ENCODE results near the gene EPRS1.
"Not testable (repeated sequence)": the region's sequence is repeated elsewhere in the genome, so short reads cannot be mapped to it uniquely, and the experiment has no call there.

The EPRS1 gene

DNA sequence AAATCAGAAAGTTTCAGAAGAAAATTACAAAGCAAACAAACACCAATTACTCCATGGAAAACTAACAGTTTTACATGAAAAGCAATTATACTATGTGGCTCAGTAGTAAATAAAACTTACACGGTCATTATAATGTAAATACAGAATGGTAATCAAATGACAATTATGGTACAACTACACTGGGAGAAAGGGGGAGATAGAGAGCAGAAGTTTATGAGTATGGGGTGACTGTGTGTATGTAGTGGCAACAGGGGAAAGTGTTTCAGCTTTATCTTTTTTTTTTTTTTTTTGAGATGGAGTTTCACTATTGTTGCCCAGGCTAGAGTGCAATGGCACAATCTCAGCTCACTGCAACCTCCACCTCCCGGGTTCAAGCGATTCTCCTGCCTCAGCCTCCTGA, 8.5 kb downstream of the EPRS1 start:
- not testable (repeated sequence) for DNase-seq

DNA sequence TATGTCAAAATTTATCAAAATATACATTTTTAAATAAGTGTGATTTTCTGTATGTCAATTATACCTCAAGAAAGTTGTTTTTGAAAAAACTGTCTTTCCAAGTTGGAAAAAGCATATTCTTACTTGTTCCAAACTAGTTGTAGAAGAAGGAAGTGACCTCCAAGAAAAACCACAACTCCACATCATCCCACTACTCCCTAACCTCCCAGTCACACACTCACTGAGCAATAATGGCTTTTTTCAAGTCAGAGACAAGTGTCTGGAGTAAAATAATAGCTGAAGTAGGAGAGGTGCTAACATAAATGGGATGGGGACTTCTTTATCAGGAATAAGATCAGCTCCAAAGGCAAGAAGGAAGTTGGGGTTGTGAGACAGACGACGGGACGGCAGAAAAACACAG, 13.4 kb downstream of the EPRS1 start:
- no peak for DNase-seq

DNA sequence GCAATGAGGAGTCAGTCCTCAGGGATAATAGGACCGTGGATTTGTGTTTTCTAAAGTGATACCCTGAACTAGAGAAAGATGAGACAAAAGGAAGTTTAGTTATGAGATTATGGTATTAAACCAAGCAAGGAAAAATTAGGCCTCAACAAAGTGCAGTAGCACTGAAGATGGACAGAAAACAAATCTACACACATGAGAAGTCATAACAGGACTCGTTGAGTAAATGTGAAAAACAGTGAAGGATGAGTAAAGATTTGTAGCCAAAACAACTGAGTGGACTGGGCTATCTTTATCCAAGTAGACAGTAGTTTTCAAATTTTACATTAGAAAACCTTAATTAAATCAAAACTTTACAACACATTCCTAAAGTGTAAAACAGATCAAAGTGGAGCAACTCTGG, 15.0 kb downstream of the EPRS1 start:
- DNase-seq, result no peak

DNA sequence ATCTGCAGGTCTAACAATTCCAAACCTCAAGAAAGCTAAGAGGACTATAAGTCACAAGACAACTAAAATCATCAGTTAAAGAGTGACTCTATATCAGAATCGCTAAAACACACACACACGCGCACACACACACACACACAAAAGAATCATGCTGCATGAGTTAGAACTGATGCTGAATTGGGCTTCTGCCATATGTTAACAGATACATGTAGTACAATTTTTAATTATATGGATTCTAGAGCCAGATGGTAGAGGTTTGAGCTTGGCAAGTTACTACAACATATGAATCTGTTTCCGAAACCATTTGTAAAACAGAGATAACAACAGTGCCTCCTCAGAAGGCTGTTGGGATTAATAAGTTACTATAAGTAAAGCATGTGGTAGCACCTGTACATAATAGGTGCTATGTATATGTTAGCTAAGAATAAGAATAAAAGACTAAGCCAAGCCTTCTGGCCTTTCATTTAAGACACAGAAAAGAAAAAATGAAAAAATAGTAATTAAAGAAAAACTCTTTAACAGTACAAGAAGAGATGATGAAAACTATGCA, 17.9 kb downstream of the EPRS1 start:
- no peak for DNase-seq

DNA sequence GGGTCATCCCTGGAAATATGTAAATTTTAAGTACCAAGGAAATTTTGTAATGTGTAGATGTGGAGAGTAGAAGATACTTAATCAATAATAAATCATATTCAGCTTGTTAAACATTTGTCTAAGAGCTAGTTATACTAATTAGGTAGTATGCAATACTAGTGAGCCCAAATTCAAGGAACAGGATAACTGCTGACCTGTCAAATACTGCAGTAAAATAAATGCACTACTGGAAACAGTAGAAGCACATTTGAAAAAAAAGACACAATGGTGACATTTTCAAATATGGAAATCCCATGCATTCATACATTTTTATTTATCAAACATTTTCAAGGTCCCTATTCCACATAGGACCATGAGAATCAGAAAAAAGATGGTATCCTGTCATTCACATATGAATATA, 27.2 kb downstream of the EPRS1 start:
- no peak for DNase-seq

DNA sequence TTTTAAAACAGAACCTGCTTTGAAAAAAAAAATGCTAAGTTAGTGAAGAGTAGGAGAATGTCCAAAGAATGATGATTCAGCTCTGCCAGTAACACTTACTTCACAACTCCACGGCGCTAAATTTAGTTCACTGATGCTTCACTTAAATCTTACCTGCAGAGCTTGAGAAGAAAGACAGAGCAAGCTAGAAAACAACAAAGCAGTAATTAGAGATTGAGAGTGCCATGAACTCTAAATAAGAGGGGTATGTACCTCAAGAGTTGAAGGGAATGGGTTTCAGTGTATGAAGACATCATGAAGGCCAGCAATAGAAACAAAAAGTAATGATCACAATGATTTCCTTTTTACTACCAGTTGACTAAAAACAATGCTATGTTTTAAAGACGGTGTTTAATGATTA, 32.8 kb downstream of the EPRS1 start:
- DNase-seq, result peak; percentile 8

DNA sequence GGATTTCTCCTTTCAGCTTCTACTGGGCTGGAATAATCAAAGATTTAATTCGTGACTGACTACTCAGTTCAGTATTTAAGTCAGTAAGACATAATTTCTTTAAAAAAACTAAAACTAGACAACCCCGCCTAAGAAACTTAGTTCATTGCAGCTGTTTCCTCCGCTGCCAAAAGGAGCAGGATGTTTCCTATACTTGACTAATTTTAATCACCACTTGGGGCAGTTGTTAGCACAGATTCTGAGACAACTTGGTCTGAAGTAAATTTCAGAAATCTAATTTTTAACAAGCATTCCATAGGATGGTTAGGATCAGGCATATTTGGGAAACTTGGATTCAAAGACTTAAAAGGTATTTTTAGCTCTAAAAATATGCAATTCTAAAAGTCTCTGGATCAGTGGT, 34.0 kb downstream of the EPRS1 start:
- no peak for DNase-seq

DNA sequence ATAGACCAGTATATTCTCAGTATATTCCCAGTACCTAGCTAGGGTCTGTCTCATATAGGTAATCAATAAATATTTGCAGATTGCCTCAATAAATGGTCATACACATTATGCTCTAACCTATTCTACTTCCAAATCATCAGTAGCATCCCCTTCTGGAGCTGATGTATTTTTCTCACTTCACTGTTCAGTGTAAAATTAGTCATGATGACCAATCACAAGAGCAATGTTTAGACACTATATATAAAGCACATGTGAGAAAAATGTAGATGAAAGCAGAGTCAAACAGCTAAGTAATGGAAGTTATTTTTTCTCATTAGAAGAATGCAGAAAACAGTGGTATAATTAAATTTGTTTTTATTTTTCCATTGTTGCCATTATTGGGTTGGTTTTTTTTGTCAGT, 34.7 kb downstream of the EPRS1 start:
- DNase-seq, result peak; percentile 8

DNA sequence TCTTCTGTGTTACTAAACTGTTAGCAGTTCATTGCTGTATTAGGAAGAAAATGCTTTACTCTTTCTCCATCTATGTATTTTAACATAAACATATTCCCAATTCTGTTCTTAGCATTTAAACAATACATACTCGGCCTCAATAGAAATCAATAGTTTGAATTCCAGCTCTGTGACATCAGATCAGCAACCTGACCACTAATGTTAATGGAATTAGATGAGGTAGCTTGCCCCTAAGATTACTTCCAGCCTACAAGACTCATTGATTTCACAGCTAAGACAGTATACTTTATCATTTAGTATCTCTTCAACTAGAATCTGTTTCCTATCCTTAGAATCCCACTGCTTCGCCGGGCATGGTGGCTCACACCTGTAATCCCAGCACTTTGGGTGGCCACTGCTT, 38.9 kb downstream of the EPRS1 start:
- DNase-seq, result peak; percentile 53

DNA sequence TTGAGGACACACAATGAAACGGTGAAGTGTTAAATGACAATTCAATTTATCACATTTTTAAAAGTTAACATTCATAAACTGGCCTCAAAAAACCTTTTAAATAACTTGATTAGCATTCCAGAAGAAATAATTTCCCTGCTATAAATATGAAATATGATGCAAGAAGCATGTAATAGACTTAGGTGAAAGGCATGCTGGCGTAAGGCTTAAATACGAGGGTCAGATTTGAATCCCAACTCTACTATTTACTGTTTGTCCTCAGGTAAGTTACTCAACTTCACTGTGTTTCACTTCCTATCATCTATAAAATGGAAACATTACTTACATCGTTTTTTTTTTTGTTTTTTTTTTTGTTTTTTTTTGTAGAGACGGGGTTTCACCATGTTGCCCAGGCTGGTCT, 40.8 kb downstream of the EPRS1 start:
- no peak for DNase-seq

DNA sequence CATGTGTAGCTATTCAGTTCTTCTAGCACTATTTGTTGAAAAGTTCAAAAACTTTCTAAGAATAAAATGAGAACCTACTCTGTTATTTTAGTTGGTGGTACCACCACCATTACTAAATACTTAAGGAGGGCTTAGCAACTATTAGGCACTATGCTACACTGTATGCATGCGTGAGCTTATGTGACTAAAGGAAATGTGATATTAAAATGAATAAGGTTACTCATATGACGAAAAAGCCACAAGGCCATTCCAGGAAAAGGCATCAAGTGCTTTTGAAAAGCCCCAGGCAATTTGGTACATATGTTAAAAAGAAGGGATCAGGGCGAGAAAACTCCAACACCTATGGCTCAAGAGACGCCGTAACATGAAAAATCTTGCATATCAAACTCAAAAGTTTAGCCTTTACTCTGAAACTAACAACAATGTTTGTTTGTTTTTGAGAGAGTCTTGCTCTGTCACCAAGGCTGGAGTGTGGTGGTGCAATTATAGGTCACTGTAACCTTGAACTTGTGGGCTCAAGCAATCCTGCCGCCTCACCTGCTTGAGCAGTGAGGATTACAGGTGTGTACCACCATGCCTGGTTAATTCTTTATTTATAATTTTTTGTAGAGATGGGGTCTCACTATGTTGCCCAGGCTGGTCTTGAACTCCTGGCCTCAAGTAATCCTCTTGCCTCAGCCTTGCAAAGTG, 42.5 kb downstream of the EPRS1 start:
- DNase-seq, result no peak

DNA sequence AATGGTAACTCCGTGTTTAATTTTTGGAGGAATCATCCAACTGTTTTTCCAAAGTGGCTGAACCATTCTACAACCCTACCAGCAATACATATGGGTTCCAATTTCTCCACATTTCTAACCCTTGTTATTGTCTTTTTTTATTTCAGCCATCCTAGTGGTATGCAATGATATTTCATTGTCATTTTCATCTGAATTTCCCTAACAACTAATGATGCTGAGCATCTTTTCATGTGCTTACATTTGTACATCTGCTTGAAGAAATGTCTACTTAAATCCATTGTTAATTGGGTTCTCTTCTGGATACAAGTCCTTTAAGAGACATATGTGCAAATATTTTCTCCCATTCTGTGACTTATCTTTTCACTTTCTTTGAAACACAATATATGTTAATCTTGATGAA, 43.3 kb downstream of the EPRS1 start:
- DNase-seq, result no peak

DNA sequence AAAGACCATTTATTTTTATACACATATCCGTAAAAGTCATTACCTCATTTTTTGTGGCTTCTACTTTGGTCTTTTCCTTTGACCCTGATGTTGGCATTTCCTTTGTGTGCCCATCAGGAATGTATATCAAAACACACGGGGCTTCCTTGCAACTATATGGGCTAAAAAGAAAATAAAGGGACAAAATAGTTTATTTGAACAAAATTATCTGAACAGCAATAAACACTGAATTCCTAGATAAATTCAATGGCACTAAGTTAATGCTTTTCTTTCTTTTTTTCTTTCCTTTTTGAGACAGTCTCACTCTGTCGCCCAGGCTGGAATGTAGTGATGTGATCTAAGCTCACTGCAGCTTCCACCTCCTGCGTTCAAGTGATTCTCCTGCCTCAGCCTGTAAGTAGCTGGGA, 45.2 kb downstream of the EPRS1 start:
- DNase-seq, result peak; percentile 60

DNA sequence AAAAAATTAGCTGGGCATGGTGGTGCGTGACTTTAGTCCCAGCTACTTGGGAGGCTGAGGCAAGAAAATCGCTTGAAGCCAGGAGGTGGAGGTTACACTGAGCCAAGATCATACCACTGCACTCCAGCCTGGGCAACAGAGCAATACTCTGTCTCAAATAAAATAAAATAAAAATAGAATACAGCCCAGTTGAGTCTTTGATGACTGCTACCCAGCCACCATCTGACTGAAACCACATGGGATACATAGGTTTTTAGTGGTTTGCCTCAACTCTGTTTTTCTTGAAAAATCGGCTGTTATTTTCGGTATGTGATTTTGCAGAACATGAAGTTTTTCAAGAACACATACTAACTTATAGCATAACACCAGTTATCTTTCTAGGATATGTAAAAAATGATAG, 46.5 kb downstream of the EPRS1 start:
- DNase-seq, result no peak

Data from EL (cell line).